Measurements from ENCODE around the gene CROT. TPM values are rescaled to one million over a fixed set of nuclear protein-coding genes. Genes with fewer than 3 reads are reported as not detected.
A peak's percentile ranks its signal among the peaks of the same experiment; 100 is the strongest.

Gene CROT
- total RNA-seq, 2 donors from 2014 or later, result 6.3 to 11.0 TPM

DNA sequence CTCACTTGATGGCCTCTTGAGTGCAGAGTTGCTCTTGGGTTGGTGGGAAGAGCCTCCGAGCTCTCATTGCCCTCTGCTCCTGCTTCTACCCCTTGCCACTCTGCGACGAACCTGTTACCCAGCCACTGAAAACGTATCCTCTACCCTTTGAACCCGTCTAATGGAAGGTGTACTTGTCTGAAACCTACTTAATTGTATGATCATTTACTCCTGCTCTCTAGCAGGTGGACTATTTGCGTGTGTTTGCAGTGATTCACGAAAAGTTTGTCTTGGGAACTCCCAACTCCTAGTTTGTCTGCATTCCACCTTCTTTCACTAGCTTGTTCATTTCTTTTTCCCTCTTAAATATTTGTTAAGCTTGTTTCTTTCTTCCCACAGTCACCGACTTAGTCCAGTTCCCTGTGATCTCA, 503 bp downstream of the CROT start:
- no peak overlapping the region for H3K9ac ChIP-seq (ENCODE audit: extremely low read depth, low read length, poor library complexity, severe bottlenecking)

DNA sequence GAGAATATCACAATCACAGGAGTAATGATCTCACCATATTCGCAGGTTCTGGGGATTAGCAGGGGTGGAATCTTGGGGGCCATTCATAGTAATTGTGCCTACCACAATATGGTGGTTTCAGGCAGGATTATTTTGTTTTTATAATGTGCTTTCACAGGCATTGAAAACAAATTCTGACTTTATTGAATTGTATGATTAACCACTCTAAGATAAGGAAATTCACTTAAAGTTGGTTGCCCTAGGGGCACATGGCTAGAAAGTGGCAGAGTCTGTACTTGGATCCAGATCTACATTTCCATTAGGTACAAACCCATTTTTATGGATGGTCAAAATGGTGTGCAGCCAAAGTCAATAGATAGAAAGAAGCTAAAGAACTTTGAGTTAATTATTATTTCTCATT, 1.7 kb downstream of the CROT start:
- H3K36me3 Mint-ChIP-seq (ENCODE audit: low read depth), result peaks cover 34% of the 10 kb centered on the region
- WGBS, 2 experiments (ENCODE audit: insufficient coverage in 1 of 2, insufficient read length in 1 of 2), result 100% methylated on average over 1 of the region's 1 CpG; no CpG with 5 or more reads in 1 of the 2 experiments
- Histone ChIP-seq H3K9ac (ENCODE audit: extremely low read depth, low read length, poor library complexity, severe bottlenecking) (no peak overlapping the region), H3K9me3 (ENCODE audit: control insufficient read depth, low read length) (peaks cover 34% of the 10 kb centered on the region), H3K4me3 (ENCODE audit: low read length) (peak overlapping the region; percentile 91), H3K27ac (ENCODE audit: low read depth, low read length) (no peak overlapping the region), H3K36me3 (ENCODE audit: control insufficient read depth, insufficient read depth, low read length) (peaks cover 43% of the 10 kb centered on the region), H3K27me3 (ENCODE audit: control insufficient read depth, insufficient read depth, low read length, poor library complexity, severe bottlenecking) (no peaks in the 10 kb centered on the region), H3K4me1 (ENCODE audit: control insufficient read depth, insufficient read depth, low read length) (no peaks in the 10 kb centered on the region)
- TF ChIP-seq, protein P1, sequence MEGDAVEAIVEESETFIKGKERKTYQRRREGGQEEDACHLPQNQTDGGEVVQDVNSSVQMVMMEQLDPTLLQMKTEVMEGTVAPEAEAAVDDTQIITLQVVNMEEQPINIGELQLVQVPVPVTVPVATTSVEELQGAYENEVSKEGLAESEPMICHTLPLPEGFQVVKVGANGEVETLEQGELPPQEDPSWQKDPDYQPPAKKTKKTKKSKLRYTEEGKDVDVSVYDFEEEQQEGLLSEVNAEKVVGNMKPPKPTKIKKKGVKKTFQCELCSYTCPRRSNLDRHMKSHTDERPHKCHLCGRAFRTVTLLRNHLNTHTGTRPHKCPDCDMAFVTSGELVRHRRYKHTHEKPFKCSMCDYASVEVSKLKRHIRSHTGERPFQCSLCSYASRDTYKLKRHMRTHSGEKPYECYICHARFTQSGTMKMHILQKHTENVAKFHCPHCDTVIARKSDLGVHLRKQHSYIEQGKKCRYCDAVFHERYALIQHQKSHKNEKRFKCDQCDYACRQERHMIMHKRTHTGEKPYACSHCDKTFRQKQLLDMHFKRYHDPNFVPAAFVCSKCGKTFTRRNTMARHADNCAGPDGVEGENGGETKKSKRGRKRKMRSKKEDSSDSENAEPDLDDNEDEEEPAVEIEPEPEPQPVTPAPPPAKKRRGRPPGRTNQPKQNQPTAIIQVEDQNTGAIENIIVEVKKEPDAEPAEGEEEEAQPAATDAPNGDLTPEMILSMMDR (conservative IDR thresholded peaks at IDR 0.05), result no peak
- no peak for DNase-seq
- peaks cover 2% of the 10 kb centered on the region for H3K27me3 Mint-ChIP-seq (ENCODE audit: insufficient read depth)
- H3K4me1 Mint-ChIP-seq, result peaks cover 6% of the 10 kb centered on the region
- no peak overlapping the region for H3K27ac Mint-ChIP-seq
- H3K9me3 Mint-ChIP-seq, result peaks cover 8% of the 10 kb centered on the region
- no peak overlapping the region for H3K4me3 Mint-ChIP-seq

More for the DNA sequence above, 503 bp downstream of the CROT start:
- Histone ChIP-seq H3K9me3 (ENCODE audit: control insufficient read depth, low read length) (peaks cover 22% of the 10 kb centered on the region), H3K27me3 (ENCODE audit: control insufficient read depth, insufficient read depth, low read length, poor library complexity, severe bottlenecking) (no peaks in the 10 kb centered on the region), H3K36me3 (ENCODE audit: control insufficient read depth, insufficient read depth, low read length) (peaks cover 31% of the 10 kb centered on the region), H3K4me3 (ENCODE audit: low read length) (peak overlapping the region; percentile 91), H3K27ac (ENCODE audit: low read depth, low read length) (no peak overlapping the region), H3K4me1 (ENCODE audit: control insufficient read depth, insufficient read depth, low read length) (no peaks in the 10 kb centered on the region)
- Mint-ChIP-seq H3K27me3 (ENCODE audit: insufficient read depth) (peaks cover 2% of the 10 kb centered on the region), H3K4me1 (peaks cover 6% of the 10 kb centered on the region), H3K9me3 (peaks cover 6% of the 10 kb centered on the region), H3K4me3 (peak overlapping the region; percentile 74), H3K36me3 (ENCODE audit: low read depth) (peaks cover 27% of the 10 kb centered on the region), H3K27ac (no peak overlapping the region)
- TF ChIP-seq, protein P1 (conservative IDR thresholded peaks at IDR 0.05), result no peak
- 61 to 75% methylated on average over 5 to 8 of the region's 8 CpGs for WGBS, 2 experiments (ENCODE audit: insufficient coverage in 1 of 2, insufficient read length in 1 of 2)
- DNase-seq, result no peak

DNA sequence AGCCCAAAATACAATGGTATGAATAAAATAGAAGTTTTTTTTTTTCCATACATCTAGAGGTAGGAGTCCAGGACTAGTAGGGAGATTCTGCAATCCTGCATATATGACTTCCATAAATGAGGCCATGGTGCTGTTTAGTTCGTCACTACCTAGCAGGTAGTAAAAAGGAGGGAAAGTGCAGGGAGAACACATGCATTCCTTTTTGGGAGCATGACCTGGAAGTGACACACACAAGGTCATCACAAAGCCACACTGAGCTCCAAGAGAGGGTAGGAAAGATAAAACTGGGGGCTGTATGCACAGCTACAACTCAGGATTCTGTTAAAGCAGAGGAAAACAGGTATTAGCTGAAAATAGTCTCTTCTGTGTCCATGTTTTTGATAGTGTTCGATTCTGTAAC, 2.2 kb downstream of the CROT start:
- no peak overlapping the region for H3K27ac Mint-ChIP-seq
- Histone ChIP-seq H3K9me3 (ENCODE audit: control insufficient read depth, low read length) (peaks cover 38% of the 10 kb centered on the region), H3K27me3 (ENCODE audit: control insufficient read depth, insufficient read depth, low read length, poor library complexity, severe bottlenecking) (no peaks in the 10 kb centered on the region), H3K4me1 (ENCODE audit: control insufficient read depth, insufficient read depth, low read length) (no peaks in the 10 kb centered on the region), H3K27ac (ENCODE audit: low read depth, low read length) (no peak overlapping the region), H3K36me3 (ENCODE audit: control insufficient read depth, insufficient read depth, low read length) (peaks cover 47% of the 10 kb centered on the region), H3K9ac (ENCODE audit: extremely low read depth, low read length, poor library complexity, severe bottlenecking) (no peak overlapping the region), H3K4me3 (ENCODE audit: low read length) (peak overlapping the region; percentile 91)
- peaks cover 37% of the 10 kb centered on the region for H3K36me3 Mint-ChIP-seq (ENCODE audit: low read depth)
- TF ChIP-seq, protein P1 (conservative IDR thresholded peaks at IDR 0.05), result no peak
- DNase-seq, result no peak
- H3K4me1 Mint-ChIP-seq, result peaks cover 6% of the 10 kb centered on the region
- peaks cover 11% of the 10 kb centered on the region for H3K9me3 Mint-ChIP-seq
- peaks cover 2% of the 10 kb centered on the region for H3K27me3 Mint-ChIP-seq (ENCODE audit: insufficient read depth)
- 78 to 100% methylated on average over 1 to 2 of the region's 2 CpGs for WGBS, 2 experiments (ENCODE audit: insufficient coverage in 1 of 2, insufficient read length in 1 of 2)
- H3K4me3 Mint-ChIP-seq, result no peak overlapping the region
